HL-60 (cell line): Measurements from ENCODE around the gene DNAJC12.

Experiments used
- DNase-seq, 2 experiments: peaks; one replicate each; pipeline ENCODE4 v3.0.0-alpha.2; 2010 to 2020; ENCODE audit warnings: low read depth in 1 of 2, low spot score in 1 of 2
- H3K27ac ChIP-seq: fragments of 250-450 bp; sonication (Bioruptor Pico); replicated peaks from 2 replicates; pipeline ENCODE4 v1.5.1; 2020; ENCODE audit warnings: mild to moderate bottlenecking, moderate library complexity
- H3K27me3 ChIP-seq: fragments of 250-450 bp; sonication (Bioruptor Pico); 2 replicates; pipeline ENCODE4 v1.5.1; 2021; ENCODE audit warnings: mild to moderate bottlenecking, moderate library complexity; ENCODE audit not compliant: insufficient read depth, poor library complexity, severe bottlenecking
- H3K4me3 ChIP-seq: replicated peaks from 2 replicates; pipeline ENCODE4 v1.5.1; 2011; ENCODE audit warnings: mild to moderate bottlenecking, control low read depth, low read length; ENCODE audit not compliant: insufficient read depth
- CTCF ChIP-seq: IDR thresholded peaks from one replicate; pipeline ENCODE4 v1.5.1; 2011; ENCODE audit warnings: low read length, control low read depth, inconsistent platforms; ENCODE audit not compliant: insufficient read depth
- GABPA ChIP-seq: IDR thresholded peaks from 2 replicates; pipeline ENCODE4 v1.6.1; 2012; ENCODE audit warnings: low read depth
- POLR2AphosphoS5 ChIP-seq: IDR thresholded peaks from 2 replicates; pipeline ENCODE4 v1.6.1; 2012; ENCODE audit warnings: low read depth
- REST ChIP-seq: IDR thresholded peaks from 2 replicates; pipeline ENCODE4 v1.6.1; 2012; ENCODE audit warnings: low read depth; ENCODE audit not compliant: insufficient replicate concordance
- SPI1 ChIP-seq: IDR thresholded peaks from 2 replicates; pipeline ENCODE4 v1.6.1; 2012; ENCODE audit warnings: low read depth, mild to moderate bottlenecking, borderline replicate concordance

The DNAJC12 gene

GRCh38 chr10:67861750-67862432 is 23.9 kb upstream of the DNAJC12 start:
- Histone ChIP-seq H3K27me3 (no peaks in the 10 kb centered on the region), H3K27ac (no peak overlapping the region), H3K4me3 (no peak overlapping the region)
- no peak for DNase-seq
- no peak for TF ChIP-seq SPI1
- no peak for TF ChIP-seq GABPA
- TF ChIP-seq POLR2AphosphoS5, result no peak
- no peak for TF ChIP-seq CTCF
- no peak for TF ChIP-seq REST

DNA sequence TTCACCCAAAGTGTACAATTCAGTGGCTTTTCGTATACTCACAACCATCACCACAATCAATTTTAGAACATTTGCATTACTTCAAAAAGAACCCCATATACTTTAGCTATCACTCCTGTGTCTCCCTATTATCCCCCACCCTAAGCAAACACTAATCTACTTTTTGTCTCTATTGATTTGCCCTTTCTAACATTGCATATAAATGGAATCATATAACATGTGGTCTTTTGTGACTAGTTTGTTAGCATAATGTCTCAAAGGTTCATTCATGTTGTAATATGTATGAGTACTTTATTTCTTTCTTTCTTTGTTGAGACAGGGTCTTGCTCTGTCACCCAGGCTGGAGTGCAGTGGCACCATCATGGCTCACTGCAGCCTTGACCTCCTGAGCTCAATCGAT is 21.0 kb upstream of the DNAJC12 start:
- no peak overlapping the region for H3K27ac ChIP-seq
- DNase-seq, result no peak
- no peak overlapping the region for H3K4me3 ChIP-seq
- no peaks in the 10 kb centered on the region for H3K27me3 ChIP-seq
- no peak for TF ChIP-seq REST
- TF ChIP-seq GABPA, result no peak
- TF ChIP-seq POLR2AphosphoS5, result no peak
- no peak for TF ChIP-seq SPI1
- no peak for TF ChIP-seq CTCF

GRCh38 chr10:67853512-67853911 is 15.5 kb upstream of the DNAJC12 start:
- Histone ChIP-seq H3K4me3 (no peak overlapping the region), H3K27ac (no peak overlapping the region), H3K27me3 (no peaks in the 10 kb centered on the region)
- TF ChIP-seq SPI1 (no peak), POLR2AphosphoS5 (no peak), CTCF (no peak), GABPA (no peak), REST (no peak)
- DNase-seq, result no peak
